Right lobe of liver (tissue), 6 donors: Measurements from ENCODE around the gene CLIC1. TPM values are rescaled to one million over a fixed set of nuclear protein-coding genes. Genes with fewer than 3 reads are reported as not detected.

ENCODE experiments used
- ATAC-seq, 4 donors: fragments of 200-7000 bp; cut with Tn5 transposase; one replicate each; pipeline ENCODE4 v1.9.1; 2020; ENCODE audit warnings: mild to moderate bottlenecking in 4 of 4, moderate library complexity in 4 of 4
- DNase-seq, 3 donors: peaks; one replicate each; pipeline ENCODE4 v3.0.0-alpha.2; 2020
- H3K27ac ChIP-seq, 3 donors: fragments of 200-600 bp; one replicate each; pipeline ENCODE4 v1.8.0; 2022
- H3K27me3 ChIP-seq, 2 donors: fragments of 200-600 bp; one replicate each; pipeline ENCODE4 v1.8.0; 2022
- H3K36me3 ChIP-seq, 4 donors: fragments of 200-600 bp; sonication (generic) in 1 of 4; one replicate each; pipeline versions ENCODE4 v1.5.1 to v1.8.0; 2017 to 2022; ENCODE audit warnings: control low read depth in 1 of 4
- H3K4me1 ChIP-seq, 4 donors: fragments of 200-600 bp; sonication (generic) in 1 of 4; one replicate each; pipeline versions ENCODE4 v1.5.1 to v1.8.0; 2017 to 2022; ENCODE audit warnings: control low read depth in 1 of 4
- H3K4me3 ChIP-seq, 3 donors: fragments of 200-600 bp; one replicate each; pipeline ENCODE4 v1.8.0; 2022
- H3K9me3 ChIP-seq, 4 donors: fragments of 200-600 bp; sonication (generic) in 1 of 4; one replicate each; pipeline versions ENCODE4 v1.5.1 to v1.8.0; 2017 to 2022; ENCODE audit warnings: control low read depth in 1 of 4
- CTCF ChIP-seq, 4 donors: fragments of 200-600 bp in 3 of 4; fragments of 450-650 bp in 1 of 4; IDR thresholded peaks; one replicate each; pipeline versions ENCODE4 v1.5.1 to v1.8.0; 2016 to 2022; ENCODE audit warnings: antibody characterized with exemption in 4 of 4, mild to moderate bottlenecking in 2 of 4
- POLR2A ChIP-seq: fragments of 450-650 bp; IDR thresholded peaks from one replicate; pipeline ENCODE4 v1.6.1; 2017; ENCODE audit warnings: antibody characterized with exemption, mild to moderate bottlenecking
- WGBS: methylation state at CpG from one replicate; pipeline ENCODE4 v1.1.6; 2018; ENCODE audit warnings: low coverage, low lambda C conversion rate; ENCODE audit not compliant: insufficient coverage; ENCODE audit errors: missing lambda C conversion rate; 5-methylcytosine and 5-hydroxymethylcytosine counted together
- intact Hi-C, 2 donors: fragments of 100-400 bp; cut with DNase I; formaldehyde crosslinking; loops; one replicate each; pipeline versions ENCODE4 v1.11.2 to v1.14.1; 2022
- total RNA-seq, 6 experiments: library from RNA; depleted of rRNA in 2 of 6; stranded (reverse); fragments of >200 nt in 2 of 6; fragmentation: NEBNext Ultra II Directional in 3 of 6; extraction: Animal tissue kit (Norgen Biotek cat#: 25700) in 3 of 6; gene quantifications; one replicate each; pipeline versions ENCODE4 v1.1.0 to v1.2.4, GENCODE V29; 2016 to 2023
- donor health status: DM: no; HTN: yes; CAD: no.
- donor health status: DM: no; HTN: no; CAD: no.
- donor health status: DM: no; HTN: no; CAD: no.
- donor health status: DM: no; HTN: yes; CAD: no.
- donor health status: DM: no; HTN: yes; CAD: no.

CLIC1 gene
- total RNA-seq, 6 experiments from 2014 or later = 36.7 to 123 (median 62.0) TPM

- Histone ChIP-seq H3K36me3 (peaks cover 0 to 43% (median 22%) of the 10 kb centered on the region in 4 donors), H3K9me3 (no peaks in the 10 kb centered on the region), H3K4me3 (no peak overlapping the region), H3K27me3 (no peaks in the 10 kb centered on the region), H3K4me1 (peaks cover 0 to 11% (median 3%) of the 10 kb centered on the region in 4 donors), H3K27ac (no peak overlapping the region)
- intact Hi-C loops = no loop called here
- 93% methylated on average over 5 of the region's 23 CpGs for WGBS
- TF ChIP-seq POLR2A (no peak), CTCF (IDR thresholded peaks at IDR 0.05) (no peak)
- ATAC-seq (no peak), DNase-seq (no peak)
These were observed 45.2 kb upstream of the CLIC1 start for GRCh38 chr6:31781244-31782125.

- no peak overlapping the region for H3K27ac ChIP-seq
- WGBS = 57% methylated on average over 1 of the region's 20 CpGs
- intact Hi-C loops = no loop called here
- ATAC-seq (no peak), DNase-seq (no peak)
- peaks cover 0 to 19% (median 6%) of the 10 kb centered on the region in 4 donors for H3K4me1 ChIP-seq
- H3K4me3 ChIP-seq = no peak overlapping the region
- peaks cover 0 to 43% (median 22%) of the 10 kb centered on the region in 4 donors for H3K36me3 ChIP-seq
- TF ChIP-seq CTCF (IDR thresholded peaks at IDR 0.05) = no peak
- no peak for TF ChIP-seq POLR2A
- H3K9me3 ChIP-seq = no peaks in the 10 kb centered on the region
- H3K27me3 ChIP-seq = no peaks in the 10 kb centered on the region
These were observed 44.3 kb upstream of the CLIC1 start for GRCh38 chr6:31780507-31781243.

- intact Hi-C loops = loop anchor here (10.0 kb wide), 1 partner anchor 55 kb away; no protein-coding TSS in a partner anchor
- Histone ChIP-seq H3K4me1 (peaks cover 0 to 25% (median 6%) of the 10 kb centered on the region in 4 donors), H3K4me3 (no peak overlapping the region), H3K9me3 (no peaks in the 10 kb centered on the region), H3K27me3 (no peaks in the 10 kb centered on the region), H3K27ac (no peak overlapping the region), H3K36me3 (peaks cover 0 to 38% (median 18%) of the 10 kb centered on the region in 4 donors)
- no peak for ATAC-seq
- WGBS = no CpG with 5 or more reads among the region's 10 CpGs
- TF ChIP-seq CTCF (IDR thresholded peaks at IDR 0.05) (no peak), POLR2A (no peak)
- no peak for DNase-seq
These were observed 43.6 kb upstream of the CLIC1 start for GRCh38 chr6:31779908-31780307.

- ATAC-seq = peak in 1 of 4 donors; percentile 17
- H3K4me3 ChIP-seq = no peak overlapping the region
- peaks cover 0 to 25% (median 6%) of the 10 kb centered on the region in 4 donors for H3K4me1 ChIP-seq
- no peaks in the 10 kb centered on the region for H3K27me3 ChIP-seq
- intact Hi-C loops = loop anchor here (10.0 kb wide), 1 partner anchor 56 kb away; no protein-coding TSS in a partner anchor
- H3K9me3 ChIP-seq = no peaks in the 10 kb centered on the region
- no CpG with 5 or more reads among the region's 43 CpGs for WGBS
- TF ChIP-seq CTCF (IDR thresholded peaks at IDR 0.05) = no peak
- no peak for TF ChIP-seq POLR2A
- DNase-seq = peak in 2 of 3 donors; percentile 48 to 78
- no peak overlapping the region for H3K27ac ChIP-seq
- peaks cover 0 to 31% (median 15%) of the 10 kb centered on the region in 4 donors for H3K36me3 ChIP-seq
These were observed 42.9 kb upstream of the CLIC1 start for GRCh38 chr6:31778999-31779885.
